ENCODE results near the gene PKD1.

PKD1 gene

GRCh38 chr16:2085669-2086068 lies 50.0 kb downstream of the PKD1 start:
- H3K4me1 ChIP-seq (ENCODE audit: insufficient read depth, low read length), result no peaks in the 10 kb centered on the region
- H3K27me3 ChIP-seq (ENCODE audit: insufficient read depth, low read length), result no peaks in the 10 kb centered on the region
- peaks cover 67% of the 10 kb centered on the region for H3K36me3 ChIP-seq (ENCODE audit: insufficient read depth, low read length)
- H2AFZ ChIP-seq (ENCODE audit: low read depth, low read length), result no peak overlapping the region
- no peaks in the 10 kb centered on the region for H3K9me3 ChIP-seq (ENCODE audit: low read length)
- no peak overlapping the region for H3K4me3 ChIP-seq (ENCODE audit: low read length)

GRCh38 chr16:2084895-2085625 lies 50.6 kb downstream of the PKD1 start:
- no peaks in the 10 kb centered on the region for H3K9me3 ChIP-seq (ENCODE audit: low read length)
- H3K36me3 ChIP-seq (ENCODE audit: insufficient read depth, low read length), result peaks cover 64% of the 10 kb centered on the region
- no peaks in the 10 kb centered on the region for H3K27me3 ChIP-seq (ENCODE audit: insufficient read depth, low read length)
- no peaks in the 10 kb centered on the region for H3K4me1 ChIP-seq (ENCODE audit: insufficient read depth, low read length)
- H2AFZ ChIP-seq (ENCODE audit: low read depth, low read length), result no peak overlapping the region
- no peak overlapping the region for H3K4me3 ChIP-seq (ENCODE audit: low read length)

GRCh38 chr16:2083876-2084780 lies 51.6 kb downstream of the PKD1 start:
- Histone ChIP-seq H3K4me1 (ENCODE audit: insufficient read depth, low read length) (no peaks in the 10 kb centered on the region), H3K27me3 (ENCODE audit: insufficient read depth, low read length) (no peaks in the 10 kb centered on the region), H3K36me3 (ENCODE audit: insufficient read depth, low read length) (peaks cover 59% of the 10 kb centered on the region), H3K9me3 (ENCODE audit: low read length) (no peaks in the 10 kb centered on the region), H2AFZ (ENCODE audit: low read depth, low read length) (no peak overlapping the region), H3K4me3 (ENCODE audit: low read length) (no peak overlapping the region)

GRCh38 chr16:2083409-2083808 lies 52.3 kb downstream of the PKD1 start:
- no peaks in the 10 kb centered on the region for H3K4me1 ChIP-seq (ENCODE audit: insufficient read depth, low read length)
- no peak overlapping the region for H2AFZ ChIP-seq (ENCODE audit: low read depth, low read length)
- no peaks in the 10 kb centered on the region for H3K9me3 ChIP-seq (ENCODE audit: low read length)
- H3K4me3 ChIP-seq (ENCODE audit: low read length), result no peak overlapping the region
- peaks cover 59% of the 10 kb centered on the region for H3K36me3 ChIP-seq (ENCODE audit: insufficient read depth, low read length)
- H3K27me3 ChIP-seq (ENCODE audit: insufficient read depth, low read length), result no peaks in the 10 kb centered on the region

- Histone ChIP-seq H2AFZ (ENCODE audit: low read depth, low read length) (no peak overlapping the region), H3K4me3 (ENCODE audit: low read length) (no peak overlapping the region), H3K36me3 (ENCODE audit: insufficient read depth, low read length) (peaks cover 55% of the 10 kb centered on the region), H3K9me3 (ENCODE audit: low read length) (no peaks in the 10 kb centered on the region), H3K4me1 (ENCODE audit: insufficient read depth, low read length) (no peaks in the 10 kb centered on the region), H3K27me3 (ENCODE audit: insufficient read depth, low read length) (no peaks in the 10 kb centered on the region)
These were observed 52.7 kb downstream of the PKD1 start for GRCh38 chr16:2082983-2083364.

GRCh38 chr16:2082171-2082982 lies 53.3 kb downstream of the PKD1 start:
- Histone ChIP-seq H2AFZ (ENCODE audit: low read depth, low read length) (no peak overlapping the region), H3K27me3 (ENCODE audit: insufficient read depth, low read length) (no peaks in the 10 kb centered on the region), H3K4me3 (ENCODE audit: low read length) (no peak overlapping the region), H3K36me3 (ENCODE audit: insufficient read depth, low read length) (peaks cover 50% of the 10 kb centered on the region), H3K9me3 (ENCODE audit: low read length) (no peaks in the 10 kb centered on the region), H3K4me1 (ENCODE audit: insufficient read depth, low read length) (no peaks in the 10 kb centered on the region)

GRCh38 chr16:2081201-2082084 lies 54.3 kb downstream of the PKD1 start:
- peaks cover 48% of the 10 kb centered on the region for H3K36me3 ChIP-seq (ENCODE audit: insufficient read depth, low read length)
- H3K4me1 ChIP-seq (ENCODE audit: insufficient read depth, low read length), result no peaks in the 10 kb centered on the region
- H2AFZ ChIP-seq (ENCODE audit: low read depth, low read length), result no peak overlapping the region
- H3K27me3 ChIP-seq (ENCODE audit: insufficient read depth, low read length), result no peaks in the 10 kb centered on the region
- H3K9me3 ChIP-seq (ENCODE audit: low read length), result no peaks in the 10 kb centered on the region
- no peak overlapping the region for H3K4me3 ChIP-seq (ENCODE audit: low read length)

- no peak overlapping the region for H2AFZ ChIP-seq (ENCODE audit: low read depth, low read length)
- H3K36me3 ChIP-seq (ENCODE audit: insufficient read depth, low read length), result peaks cover 51% of the 10 kb centered on the region
- H3K4me3 ChIP-seq (ENCODE audit: low read length), result no peak overlapping the region
- H3K4me1 ChIP-seq (ENCODE audit: insufficient read depth, low read length), result no peaks in the 10 kb centered on the region
- no peaks in the 10 kb centered on the region for H3K9me3 ChIP-seq (ENCODE audit: low read length)
- no peaks in the 10 kb centered on the region for H3K27me3 ChIP-seq (ENCODE audit: insufficient read depth, low read length)
These were observed 55.7 kb downstream of the PKD1 start for GRCh38 chr16:2079991-2080390.

- Histone ChIP-seq H3K4me1 (ENCODE audit: insufficient read depth, low read length) (no peaks in the 10 kb centered on the region), H2AFZ (ENCODE audit: low read depth, low read length) (no peak overlapping the region), H3K4me3 (ENCODE audit: low read length) (no peak overlapping the region), H3K27me3 (ENCODE audit: insufficient read depth, low read length) (no peaks in the 10 kb centered on the region), H3K36me3 (ENCODE audit: insufficient read depth, low read length) (peaks cover 54% of the 10 kb centered on the region), H3K9me3 (ENCODE audit: low read length) (no peaks in the 10 kb centered on the region)
These were observed 56.3 kb downstream of the PKD1 start for GRCh38 chr16:2079311-2079800.

- H3K9me3 ChIP-seq (ENCODE audit: low read length), result no peaks in the 10 kb centered on the region
- H2AFZ ChIP-seq (ENCODE audit: low read depth, low read length), result no peak overlapping the region
- H3K4me1 ChIP-seq (ENCODE audit: insufficient read depth, low read length), result no peaks in the 10 kb centered on the region
- H3K36me3 ChIP-seq (ENCODE audit: insufficient read depth, low read length), result peaks cover 60% of the 10 kb centered on the region
- no peak overlapping the region for H3K4me3 ChIP-seq (ENCODE audit: low read length)
- H3K27me3 ChIP-seq (ENCODE audit: insufficient read depth, low read length), result no peaks in the 10 kb centered on the region
These were observed 57.0 kb downstream of the PKD1 start for GRCh38 chr16:2078691-2079090.

- no peak overlapping the region for H2AFZ ChIP-seq (ENCODE audit: low read depth, low read length)
- H3K4me1 ChIP-seq (ENCODE audit: insufficient read depth, low read length), result no peaks in the 10 kb centered on the region
- H3K36me3 ChIP-seq (ENCODE audit: insufficient read depth, low read length), result peaks cover 66% of the 10 kb centered on the region
- no peak overlapping the region for H3K4me3 ChIP-seq (ENCODE audit: low read length)
- H3K9me3 ChIP-seq (ENCODE audit: low read length), result no peaks in the 10 kb centered on the region
- no peaks in the 10 kb centered on the region for H3K27me3 ChIP-seq (ENCODE audit: insufficient read depth, low read length)
These were observed 57.6 kb downstream of the PKD1 start for GRCh38 chr16:2078096-2078495.

- Histone ChIP-seq H3K4me1 (ENCODE audit: insufficient read depth, low read length) (no peaks in the 10 kb centered on the region), H3K36me3 (ENCODE audit: insufficient read depth, low read length) (peaks cover 68% of the 10 kb centered on the region), H3K9me3 (ENCODE audit: low read length) (no peaks in the 10 kb centered on the region), H2AFZ (ENCODE audit: low read depth, low read length) (no peak overlapping the region), H3K27me3 (ENCODE audit: insufficient read depth, low read length) (no peaks in the 10 kb centered on the region), H3K4me3 (ENCODE audit: low read length) (no peak overlapping the region)
These were observed 58.0 kb downstream of the PKD1 start for GRCh38 chr16:2077696-2078095.

Measured in neuron (in vitro differentiated cells).